ENCODE data around the gene SPHK1. TPM values are rescaled to one million over a fixed set of nuclear protein-coding genes. Genes with fewer than 3 reads are reported as not detected.

The SPHK1 gene
- total RNA-seq, 1 experiment from 2014 or later, result 18.2 TPM

DNA sequence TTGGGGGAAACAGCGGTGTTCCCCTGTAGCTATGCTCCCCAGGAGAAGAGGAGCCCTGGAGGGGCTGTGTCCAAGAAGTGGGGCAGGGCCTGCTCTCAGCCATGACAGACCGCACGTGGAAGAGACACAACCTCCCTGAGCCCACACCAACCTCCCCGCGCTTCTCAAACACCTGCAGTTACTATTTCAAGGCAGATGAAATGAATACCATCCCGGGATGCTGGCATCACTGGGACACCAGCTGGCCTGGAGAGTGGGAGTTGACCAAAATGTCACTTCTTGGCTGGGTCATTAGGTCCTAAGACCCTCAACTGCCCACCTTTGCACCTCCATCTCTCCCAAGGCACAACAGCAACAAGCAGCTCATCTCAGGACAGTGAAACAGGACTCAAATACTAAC lies 32.0 kb downstream of the SPHK1 start:
- BruUV-seq (replicated peaks), result no TSS peak
- no peaks in the 10 kb centered on the region for H3K9me3 ChIP-seq (ENCODE audit: control insufficient read depth, insufficient read depth, low read depth, low read length)
- DNase-seq (ENCODE audit: low read depth, low spot score) (no peak), ATAC-seq (no peak)
- no peaks in the 10 kb centered on the region for H3K36me3 ChIP-seq (ENCODE audit: control insufficient read depth, insufficient read depth, low read length)
- no peak overlapping the region for H3K27ac ChIP-seq (ENCODE audit: low read length)
- H3K4me1 ChIP-seq (ENCODE audit: control insufficient read depth, insufficient read depth, low read length), result no peaks in the 10 kb centered on the region; the same call in 1 of the 2 replicates
- ChIA-PET CTCF (no interaction called here), POLR2A (no interaction called here)
- no peaks in the 10 kb centered on the region for H3K27me3 ChIP-seq (ENCODE audit: control insufficient read depth, insufficient read depth, low read length)
- TF ChIP-seq, protein P1, sequence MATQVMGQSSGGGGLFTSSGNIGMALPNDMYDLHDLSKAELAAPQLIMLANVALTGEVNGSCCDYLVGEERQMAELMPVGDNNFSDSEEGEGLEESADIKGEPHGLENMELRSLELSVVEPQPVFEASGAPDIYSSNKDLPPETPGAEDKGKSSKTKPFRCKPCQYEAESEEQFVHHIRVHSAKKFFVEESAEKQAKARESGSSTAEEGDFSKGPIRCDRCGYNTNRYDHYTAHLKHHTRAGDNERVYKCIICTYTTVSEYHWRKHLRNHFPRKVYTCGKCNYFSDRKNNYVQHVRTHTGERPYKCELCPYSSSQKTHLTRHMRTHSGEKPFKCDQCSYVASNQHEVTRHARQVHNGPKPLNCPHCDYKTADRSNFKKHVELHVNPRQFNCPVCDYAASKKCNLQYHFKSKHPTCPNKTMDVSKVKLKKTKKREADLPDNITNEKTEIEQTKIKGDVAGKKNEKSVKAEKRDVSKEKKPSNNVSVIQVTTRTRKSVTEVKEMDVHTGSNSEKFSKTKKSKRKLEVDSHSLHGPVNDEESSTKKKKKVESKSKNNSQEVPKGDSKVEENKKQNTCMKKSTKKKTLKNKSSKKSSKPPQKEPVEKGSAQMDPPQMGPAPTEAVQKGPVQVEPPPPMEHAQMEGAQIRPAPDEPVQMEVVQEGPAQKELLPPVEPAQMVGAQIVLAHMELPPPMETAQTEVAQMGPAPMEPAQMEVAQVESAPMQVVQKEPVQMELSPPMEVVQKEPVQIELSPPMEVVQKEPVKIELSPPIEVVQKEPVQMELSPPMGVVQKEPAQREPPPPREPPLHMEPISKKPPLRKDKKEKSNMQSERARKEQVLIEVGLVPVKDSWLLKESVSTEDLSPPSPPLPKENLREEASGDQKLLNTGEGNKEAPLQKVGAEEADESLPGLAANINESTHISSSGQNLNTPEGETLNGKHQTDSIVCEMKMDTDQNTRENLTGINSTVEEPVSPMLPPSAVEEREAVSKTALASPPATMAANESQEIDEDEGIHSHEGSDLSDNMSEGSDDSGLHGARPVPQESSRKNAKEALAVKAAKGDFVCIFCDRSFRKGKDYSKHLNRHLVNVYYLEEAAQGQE (IDR thresholded peaks at IDR 0.05; ENCODE audit: insufficient read depth in 1 of 2, low read depth in 2 of 2, low read length in 1 of 2), result no peak
- no peak for TF ChIP-seq SIN3A (IDR thresholded peaks at IDR 0.05; ENCODE audit: borderline replicate concordance, insufficient read depth, low read depth, low read length)
- no peak for TF ChIP-seq TCF7L2 (IDR thresholded peaks at IDR 0.05; ENCODE audit: low read depth, low read length)
- TF ChIP-seq, protein P2, sequence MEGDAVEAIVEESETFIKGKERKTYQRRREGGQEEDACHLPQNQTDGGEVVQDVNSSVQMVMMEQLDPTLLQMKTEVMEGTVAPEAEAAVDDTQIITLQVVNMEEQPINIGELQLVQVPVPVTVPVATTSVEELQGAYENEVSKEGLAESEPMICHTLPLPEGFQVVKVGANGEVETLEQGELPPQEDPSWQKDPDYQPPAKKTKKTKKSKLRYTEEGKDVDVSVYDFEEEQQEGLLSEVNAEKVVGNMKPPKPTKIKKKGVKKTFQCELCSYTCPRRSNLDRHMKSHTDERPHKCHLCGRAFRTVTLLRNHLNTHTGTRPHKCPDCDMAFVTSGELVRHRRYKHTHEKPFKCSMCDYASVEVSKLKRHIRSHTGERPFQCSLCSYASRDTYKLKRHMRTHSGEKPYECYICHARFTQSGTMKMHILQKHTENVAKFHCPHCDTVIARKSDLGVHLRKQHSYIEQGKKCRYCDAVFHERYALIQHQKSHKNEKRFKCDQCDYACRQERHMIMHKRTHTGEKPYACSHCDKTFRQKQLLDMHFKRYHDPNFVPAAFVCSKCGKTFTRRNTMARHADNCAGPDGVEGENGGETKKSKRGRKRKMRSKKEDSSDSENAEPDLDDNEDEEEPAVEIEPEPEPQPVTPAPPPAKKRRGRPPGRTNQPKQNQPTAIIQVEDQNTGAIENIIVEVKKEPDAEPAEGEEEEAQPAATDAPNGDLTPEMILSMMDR (IDR thresholded peaks at IDR 0.05), result no peak
- TF ChIP-seq POLR2AphosphoS5 (IDR thresholded peaks at IDR 0.05; ENCODE audit: low read depth, low read length), result no peak
- H3K4me3 ChIP-seq (ENCODE audit: low read depth in 2 of 2, low read length in 2 of 2), result no peak overlapping the region
- intact Hi-C loops (cut with micrococcal nuclease; ENCODE audit: unreplicated experiment) (no loop called here), in situ Hi-C loops (cut with HindIII; ENCODE audit: low pct_unique_long_range_greater_than_20kb, low sequenced_read_pairs) (no loop called here)

GRCh38 chr17:76416899-76417298 lies 32.5 kb downstream of the SPHK1 start:
- no peaks in the 10 kb centered on the region for H3K36me3 ChIP-seq (ENCODE audit: control insufficient read depth, insufficient read depth, low read length)
- H3K27ac ChIP-seq (ENCODE audit: low read length), result no peak overlapping the region
- TF ChIP-seq, protein P2 (IDR thresholded peaks at IDR 0.05), result no peak
- TF ChIP-seq POLR2AphosphoS5 (IDR thresholded peaks at IDR 0.05; ENCODE audit: low read depth, low read length) (no peak), SIN3A (IDR thresholded peaks at IDR 0.05; ENCODE audit: borderline replicate concordance, insufficient read depth, low read depth, low read length) (no peak), TCF7L2 (IDR thresholded peaks at IDR 0.05; ENCODE audit: low read depth, low read length) (no peak)
- TF ChIP-seq, protein P1 (IDR thresholded peaks at IDR 0.05; ENCODE audit: insufficient read depth in 1 of 2, low read depth in 2 of 2, low read length in 1 of 2), result no peak
- in situ Hi-C loops (cut with HindIII; ENCODE audit: low pct_unique_long_range_greater_than_20kb, low sequenced_read_pairs), result no loop called here
- BruUV-seq (replicated peaks), result no TSS peak
- CTCF ChIA-PET, result no interaction called here
- DNase-seq (ENCODE audit: low read depth, low spot score) (no peak), ATAC-seq (no peak)
- H3K9me3 ChIP-seq (ENCODE audit: control insufficient read depth, insufficient read depth, low read depth, low read length), result no peaks in the 10 kb centered on the region
- intact Hi-C loops (cut with micrococcal nuclease; ENCODE audit: unreplicated experiment), result no loop called here
- H3K4me1 ChIP-seq (ENCODE audit: control insufficient read depth, insufficient read depth, low read length), result no peaks in the 10 kb centered on the region; the same call in 1 of the 2 replicates
- no peak overlapping the region for H3K4me3 ChIP-seq (ENCODE audit: low read depth in 2 of 2, low read length in 2 of 2)
- POLR2A ChIA-PET, result no interaction called here
- no peaks in the 10 kb centered on the region for H3K27me3 ChIP-seq (ENCODE audit: control insufficient read depth, insufficient read depth, low read length)

Data from Panc1 (cell line).